HEK293 (cell line): ENCODE data around the gene UFC1.
"Not testable (repeated sequence)": the region's sequence is repeated elsewhere in the genome, so short reads cannot be mapped to it uniquely, and the experiment has no call there.

Experiments
- CTCF ChIA-PET: fragments of 350-600 bp; formaldehyde crosslinking; extraction: SDS; loops from one replicate; lab custom pipeline; 2021; ENCODE audit warnings: antibody characterized with exemption; lab: Yijun Ruan, JAX
- POLR2A ChIA-PET: fragments of 300-600 bp; formaldehyde crosslinking; extraction: SDS; loops from one replicate; lab custom pipeline; 2020; ENCODE audit warnings: antibody characterized with exemption, inconsistent platforms; lab: Yijun Ruan, JAX
- H3K27ac ChIP-seq: fragments of 200-500 bp; sonication (Bioruptor generic); 2 replicates; pipeline ENCODE4 v1.5.1; 2014; ENCODE audit warnings: low read depth, low read length, control low read depth, inconsistent platforms; ENCODE audit errors: extremely low read depth
- H3K36me3 ChIP-seq, 2 experiments: fragments of 200-500 bp in 1 of 2; sonication (Bioruptor generic) in 1 of 2; 1 replicate in 1 of 2; 2 replicates in 1 of 2; pipeline ENCODE4 v1.5.1; 2014 to 2017; ENCODE audit warnings: inconsistent platforms in 2 of 2, low read length in 2 of 2; ENCODE audit not compliant: control insufficient read depth in 2 of 2, insufficient read depth in 1 of 2
- H3K4me1 ChIP-seq: fragments of 200-500 bp; sonication (Bioruptor generic); 2 replicates; pipeline ENCODE4 v1.5.1; 2014; ENCODE audit warnings: mild to moderate bottlenecking, low read length, inconsistent platforms; ENCODE audit not compliant: control insufficient read depth, insufficient read depth
- H3K4me3 ChIP-seq: 2 replicates; pipeline ENCODE4 v1.5.1; 2011; ENCODE audit warnings: low read depth, mild to moderate bottlenecking, control low read depth, low read length, moderate library complexity
- H3K9me3 ChIP-seq: fragments of 200-500 bp; sonication (Bioruptor generic); 2 replicates; pipeline ENCODE4 v1.5.1; 2014; ENCODE audit warnings: low read depth, low read length, inconsistent platforms; ENCODE audit not compliant: control insufficient read depth, insufficient read depth
- EGR2 ChIP-seq: fragments of 450-650 bp; formaldehyde crosslinking; IDR thresholded peaks from 2 replicates; pipeline ENCODE4 v1.5.1; 2016; ENCODE audit warnings: low read depth, missing biosample characterization, missing genetic modification characterization
- YY1 ChIP-seq: fragments of 450-650 bp; formaldehyde crosslinking; IDR thresholded peaks from 2 replicates; pipeline ENCODE4 v1.5.1; 2018; ENCODE audit warnings: missing biosample characterization, missing genetic modification characterization
- ZBTB21 ChIP-seq: fragments of 450-650 bp; formaldehyde crosslinking; IDR thresholded peaks from 2 replicates; pipeline ENCODE4 v1.5.1; 2017; ENCODE audit warnings: missing biosample characterization, missing genetic modification characterization
- ZFP69B ChIP-seq: fragments of 450-650 bp; formaldehyde crosslinking; IDR thresholded peaks from 2 replicates; pipeline ENCODE4 v1.5.1; 2016; ENCODE audit warnings: missing biosample characterization, missing genetic modification characterization
- ZNF175 ChIP-seq: fragments of 450-650 bp; formaldehyde crosslinking; IDR thresholded peaks from 2 replicates; pipeline ENCODE4 v1.5.1; 2016; ENCODE audit warnings: missing biosample characterization, missing genetic modification characterization
- ZNF211 ChIP-seq: fragments of 450-650 bp; formaldehyde crosslinking; IDR thresholded peaks from 2 replicates; pipeline ENCODE4 v1.5.1; 2016; ENCODE audit warnings: low read depth, missing biosample characterization, missing genetic modification characterization
- ZNF214 ChIP-seq: fragments of 450-650 bp; formaldehyde crosslinking; IDR thresholded peaks from 2 replicates; pipeline ENCODE4 v1.5.1; 2017; ENCODE audit warnings: missing biosample characterization, mild to moderate bottlenecking, missing genetic modification characterization, borderline replicate concordance
- ZNF324 ChIP-seq: fragments of 450-650 bp; formaldehyde crosslinking; IDR thresholded peaks from 2 replicates; pipeline ENCODE4 v1.5.1; 2016; ENCODE audit warnings: missing biosample characterization, missing genetic modification characterization
- ZNF433 ChIP-seq: fragments of 450-650 bp; formaldehyde crosslinking; IDR thresholded peaks from 2 replicates; pipeline ENCODE4 v1.5.1; 2016; ENCODE audit warnings: missing biosample characterization, missing genetic modification characterization, low read depth
- ZNF626 ChIP-seq: fragments of 450-650 bp; sonication (Bioruptor Pico); formaldehyde crosslinking; IDR thresholded peaks from 2 replicates; pipeline ENCODE4 v1.5.1; 2018; ENCODE audit warnings: missing biosample characterization, missing genetic modification characterization, inconsistent platforms
- ZNF654 ChIP-seq: fragments of 450-650 bp; formaldehyde crosslinking; IDR thresholded peaks from 2 replicates; pipeline ENCODE4 v1.5.1; 2016; ENCODE audit warnings: low read depth, missing biosample characterization, missing genetic modification characterization
- ZNF660 ChIP-seq: fragments of 450-650 bp; IDR thresholded peaks from 2 replicates; pipeline ENCODE4 v1.5.1; 2018; ENCODE audit warnings: missing biosample characterization, mild to moderate bottlenecking, missing genetic modification characterization
- TF ChIP-seq, protein P1 (sequence below): fragments of 450-650 bp; formaldehyde crosslinking; IDR thresholded peaks from 2 replicates; pipeline ENCODE4 v1.5.1; 2016; ENCODE audit warnings: missing biosample characterization, missing genetic modification characterization
- TF ChIP-seq, protein P2 (sequence below): fragments of 450-650 bp; formaldehyde crosslinking; IDR thresholded peaks from 2 replicates; pipeline ENCODE4 v1.5.1; 2016; ENCODE audit warnings: missing biosample characterization, missing genetic modification characterization
- TF ChIP-seq, protein P3 (sequence below): fragments of 450-650 bp; IDR thresholded peaks from 2 replicates; pipeline ENCODE4 v1.5.1; 2018; ENCODE audit warnings: missing biosample characterization, missing genetic modification characterization
- TF ChIP-seq, protein P4 (sequence below): fragments of 450-650 bp; formaldehyde crosslinking; IDR thresholded peaks from 2 replicates; pipeline ENCODE4 v1.5.1; 2016; ENCODE audit warnings: missing biosample characterization, missing genetic modification characterization, low read depth

Gene UFC1

DNA sequence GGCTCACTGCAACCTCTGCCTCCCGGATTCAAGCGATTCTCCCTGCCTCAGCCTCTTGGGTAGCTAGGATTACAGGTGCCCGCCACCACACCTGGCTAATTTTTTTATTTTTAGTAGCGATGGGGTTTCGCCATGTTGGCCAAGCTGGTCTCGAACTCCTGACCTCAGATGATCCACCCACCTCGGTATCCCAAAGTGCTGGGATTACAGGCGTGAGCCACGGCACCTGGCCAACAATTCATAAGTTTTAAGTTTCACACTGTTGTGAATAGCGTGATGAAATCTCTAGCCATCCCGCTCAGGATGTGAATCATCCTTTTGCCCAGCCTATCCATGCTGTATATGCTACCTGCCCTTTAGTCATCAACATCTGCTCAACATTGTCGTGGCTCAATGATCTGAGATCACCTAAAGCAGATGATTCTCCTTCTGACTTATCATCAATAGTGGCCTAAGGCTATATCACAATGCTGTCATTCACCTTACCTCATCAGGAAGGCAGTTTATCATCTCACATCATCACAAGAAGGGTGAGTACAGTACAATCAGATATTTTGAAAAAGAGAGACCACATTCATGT, 38.6 kb upstream of the UFC1 start (continued):
- no peak for TF ChIP-seq ZNF175 (tag by site-specific recombination)
- TF ChIP-seq ZNF626 (tag by site-specific recombination), result no peak
- peak; percentile 96 for TF ChIP-seq ZNF660 (tag by site-specific recombination)
- TF ChIP-seq ZNF433, result no peak
- no peak for TF ChIP-seq EGR2 (tag by site-specific recombination)
- peak; percentile 93 for TF ChIP-seq ZNF324 (tag by site-specific recombination)
- TF ChIP-seq, protein P1, sequence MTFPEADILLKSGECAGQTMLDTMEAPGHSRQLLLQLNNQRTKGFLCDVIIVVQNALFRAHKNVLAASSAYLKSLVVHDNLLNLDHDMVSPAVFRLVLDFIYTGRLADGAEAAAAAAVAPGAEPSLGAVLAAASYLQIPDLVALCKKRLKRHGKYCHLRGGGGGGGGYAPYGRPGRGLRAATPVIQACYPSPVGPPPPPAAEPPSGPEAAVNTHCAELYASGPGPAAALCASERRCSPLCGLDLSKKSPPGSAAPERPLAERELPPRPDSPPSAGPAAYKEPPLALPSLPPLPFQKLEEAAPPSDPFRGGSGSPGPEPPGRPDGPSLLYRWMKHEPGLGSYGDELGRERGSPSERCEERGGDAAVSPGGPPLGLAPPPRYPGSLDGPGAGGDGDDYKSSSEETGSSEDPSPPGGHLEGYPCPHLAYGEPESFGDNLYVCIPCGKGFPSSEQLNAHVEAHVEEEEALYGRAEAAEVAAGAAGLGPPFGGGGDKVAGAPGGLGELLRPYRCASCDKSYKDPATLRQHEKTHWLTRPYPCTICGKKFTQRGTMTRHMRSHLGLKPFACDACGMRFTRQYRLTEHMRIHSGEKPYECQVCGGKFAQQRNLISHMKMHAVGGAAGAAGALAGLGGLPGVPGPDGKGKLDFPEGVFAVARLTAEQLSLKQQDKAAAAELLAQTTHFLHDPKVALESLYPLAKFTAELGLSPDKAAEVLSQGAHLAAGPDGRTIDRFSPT (tag by site-specific recombination), result peak; percentile 90
- TF ChIP-seq, protein P2, sequence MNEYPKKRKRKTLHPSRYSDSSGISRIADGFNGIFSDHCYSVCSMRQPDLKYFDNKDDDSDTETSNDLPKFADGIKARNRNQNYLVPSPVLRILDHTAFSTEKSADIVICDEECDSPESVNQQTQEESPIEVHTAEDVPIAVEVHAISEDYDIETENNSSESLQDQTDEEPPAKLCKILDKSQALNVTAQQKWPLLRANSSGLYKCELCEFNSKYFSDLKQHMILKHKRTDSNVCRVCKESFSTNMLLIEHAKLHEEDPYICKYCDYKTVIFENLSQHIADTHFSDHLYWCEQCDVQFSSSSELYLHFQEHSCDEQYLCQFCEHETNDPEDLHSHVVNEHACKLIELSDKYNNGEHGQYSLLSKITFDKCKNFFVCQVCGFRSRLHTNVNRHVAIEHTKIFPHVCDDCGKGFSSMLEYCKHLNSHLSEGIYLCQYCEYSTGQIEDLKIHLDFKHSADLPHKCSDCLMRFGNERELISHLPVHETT, result peak; percentile 93
- TF ChIP-seq ZNF214 (tag by site-specific recombination), result no peak
- no peak for TF ChIP-seq ZNF654 (tag by site-specific recombination)
- TF ChIP-seq, protein P3, sequence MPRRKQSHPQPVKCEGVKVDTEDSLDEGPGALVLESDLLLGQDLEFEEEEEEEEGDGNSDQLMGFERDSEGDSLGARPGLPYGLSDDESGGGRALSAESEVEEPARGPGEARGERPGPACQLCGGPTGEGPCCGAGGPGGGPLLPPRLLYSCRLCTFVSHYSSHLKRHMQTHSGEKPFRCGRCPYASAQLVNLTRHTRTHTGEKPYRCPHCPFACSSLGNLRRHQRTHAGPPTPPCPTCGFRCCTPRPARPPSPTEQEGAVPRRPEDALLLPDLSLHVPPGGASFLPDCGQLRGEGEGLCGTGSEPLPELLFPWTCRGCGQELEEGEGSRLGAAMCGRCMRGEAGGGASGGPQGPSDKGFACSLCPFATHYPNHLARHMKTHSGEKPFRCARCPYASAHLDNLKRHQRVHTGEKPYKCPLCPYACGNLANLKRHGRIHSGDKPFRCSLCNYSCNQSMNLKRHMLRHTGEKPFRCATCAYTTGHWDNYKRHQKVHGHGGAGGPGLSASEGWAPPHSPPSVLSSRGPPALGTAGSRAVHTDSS (tag by site-specific recombination), result no peak
- TF ChIP-seq, protein P4, sequence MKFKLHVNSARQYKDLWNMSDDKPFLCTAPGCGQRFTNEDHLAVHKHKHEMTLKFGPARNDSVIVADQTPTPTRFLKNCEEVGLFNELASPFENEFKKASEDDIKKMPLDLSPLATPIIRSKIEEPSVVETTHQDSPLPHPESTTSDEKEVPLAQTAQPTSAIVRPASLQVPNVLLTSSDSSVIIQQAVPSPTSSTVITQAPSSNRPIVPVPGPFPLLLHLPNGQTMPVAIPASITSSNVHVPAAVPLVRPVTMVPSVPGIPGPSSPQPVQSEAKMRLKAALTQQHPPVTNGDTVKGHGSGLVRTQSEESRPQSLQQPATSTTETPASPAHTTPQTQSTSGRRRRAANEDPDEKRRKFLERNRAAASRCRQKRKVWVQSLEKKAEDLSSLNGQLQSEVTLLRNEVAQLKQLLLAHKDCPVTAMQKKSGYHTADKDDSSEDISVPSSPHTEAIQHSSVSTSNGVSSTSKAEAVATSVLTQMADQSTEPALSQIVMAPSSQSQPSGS (tag by site-specific recombination), result peak; percentile 77
- no peak for TF ChIP-seq ZNF211 (tag by site-specific recombination)
- no peak for TF ChIP-seq YY1 (tag by site-specific recombination)
- peak; percentile 53; the same call in 1 of the 2 replicates for TF ChIP-seq ZFP69B
- TF ChIP-seq ZBTB21 (tag by site-specific recombination), result peak; percentile 42

DNA sequence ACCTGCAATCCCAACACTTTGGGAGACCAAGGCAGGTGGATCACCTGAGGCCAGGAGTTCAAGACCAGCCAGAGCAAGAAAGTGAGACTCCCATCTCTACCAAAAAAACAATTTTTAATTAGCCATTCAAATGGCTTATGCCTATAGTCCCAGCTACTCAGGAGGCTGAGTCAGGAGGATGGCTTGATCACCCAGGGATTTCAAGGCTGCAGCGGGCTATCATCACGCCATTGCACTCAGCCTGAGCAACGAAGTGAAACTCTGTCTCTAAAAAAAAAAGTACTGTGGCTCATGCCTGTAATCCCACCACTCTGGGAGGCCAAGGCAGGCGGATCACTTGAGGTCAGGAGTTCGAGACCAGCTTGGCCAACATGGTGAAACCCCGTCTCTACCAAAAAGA, 37.8 kb upstream of the UFC1 start:
- CTCF ChIA-PET, result interaction anchor here (1.2 kb wide), 1 partner anchor 441 kb away, joined by 7 read pairs; no protein-coding TSS in a partner anchor

More for the DNA sequence above, 37.8 kb upstream of the UFC1 start:
- H3K4me3 ChIP-seq, H3K4me1 ChIP-seq, H3K9me3 ChIP-seq, H3K27ac ChIP-seq: not testable (repeated sequence)
- peaks cover 0 to 30% of the 10 kb centered on the region in 2 experiments; a peak in 1 of 3 replicates for H3K36me3 ChIP-seq
- POLR2A ChIA-PET, result interaction anchor here (1.5 kb wide), 1 partner anchor 19 kb away, joined by 3 read pairs; no protein-coding TSS in a partner anchor
